Measurements from ENCODE around the gene TERT.

TERT gene

GRCh38 chr5:1208743-1209488 is 86.0 kb downstream of the TERT start:
- Histone ChIP-seq H3K36me3 (ENCODE audit: control insufficient read depth in 2 of 2, insufficient read depth in 1 of 2, low read length in 2 of 2) (no peaks in the 10 kb centered on the region), H3K27ac (ENCODE audit: extremely low read depth, low read depth, low read length) (no peak overlapping the region), H3K4me3 (ENCODE audit: low read depth, low read length) (no peak overlapping the region), H3K9me3 (ENCODE audit: control insufficient read depth, insufficient read depth, low read depth, low read length) (no peaks in the 10 kb centered on the region), H3K4me1 (ENCODE audit: control insufficient read depth, insufficient read depth, low read length) (no peaks in the 10 kb centered on the region)
- ChIA-PET POLR2A (interaction anchor here (1.2 kb wide), 1 partner anchor 21 kb away, joined by 3 read pairs; no protein-coding TSS in a partner anchor), CTCF (interaction anchor here (1.2 kb wide), 1 partner anchor 172 kb away, joined by 3 read pairs; no protein-coding TSS in a partner anchor)
- TF ChIP-seq ZNF394 (tag by site-specific recombination; IDR thresholded peaks at IDR 0.05; ENCODE audit: borderline replicate concordance) (no peak), ZNF654 (tag by site-specific recombination; IDR thresholded peaks at IDR 0.05; ENCODE audit: low read depth) (0 out of 2 replicates have a peak, but pooled peaks have one; percentile 10)

GRCh38 chr5:1208221-1208742 is 86.6 kb downstream of the TERT start:
- Histone ChIP-seq H3K36me3 (ENCODE audit: control insufficient read depth in 2 of 2, insufficient read depth in 1 of 2, low read length in 2 of 2) (no peaks in the 10 kb centered on the region), H3K4me3 (ENCODE audit: low read depth, low read length) (no peak overlapping the region), H3K9me3 (ENCODE audit: control insufficient read depth, insufficient read depth, low read depth, low read length) (no peaks in the 10 kb centered on the region), H3K27ac (ENCODE audit: extremely low read depth, low read depth, low read length) (no peak overlapping the region), H3K4me1 (ENCODE audit: control insufficient read depth, insufficient read depth, low read length) (no peaks in the 10 kb centered on the region)
- POLR2A ChIA-PET: interaction anchor here (1.2 kb wide), 1 partner anchor 22 kb away, joined by 3 read pairs; no protein-coding TSS in a partner anchor
- TF ChIP-seq ZNF19 (tag by site-specific recombination; IDR thresholded peaks at IDR 0.05; ENCODE audit: low read depth): no peak
- no peak for TF ChIP-seq ZNF830 (tag by site-specific recombination; IDR thresholded peaks at IDR 0.05; ENCODE audit: low read depth)
- TF ChIP-seq ZNF350 (tag by site-specific recombination; IDR thresholded peaks at IDR 0.05): no peak
- CTCF ChIA-PET: interaction anchor here (1.2 kb wide), 1 partner anchor 172 kb away, joined by 3 read pairs; no protein-coding TSS in a partner anchor

GRCh38 chr5:1207555-1207954 is 87.3 kb downstream of the TERT start:
- ChIA-PET POLR2A (interaction anchor here (1.2 kb wide), 1 partner anchor 23 kb away, joined by 3 read pairs; no protein-coding TSS in a partner anchor), CTCF (no interaction called here)
- no peaks in the 10 kb centered on the region for H3K9me3 ChIP-seq (ENCODE audit: control insufficient read depth, insufficient read depth, low read depth, low read length)
- no peak overlapping the region for H3K27ac ChIP-seq (ENCODE audit: extremely low read depth, low read depth, low read length)
- no peak for TF ChIP-seq SCRT2 (tag by site-specific recombination; IDR thresholded peaks at IDR 0.05)
- TF ChIP-seq ZNF837 (tag by site-specific recombination; IDR thresholded peaks at IDR 0.05): no peak
- no peak for TF ChIP-seq ZSCAN30 (tag by site-specific recombination; IDR thresholded peaks at IDR 0.05)
- TF ChIP-seq ZNF157 (tag by site-specific recombination; IDR thresholded peaks at IDR 0.05): no peak
- no peak overlapping the region for H3K4me3 ChIP-seq (ENCODE audit: low read depth, low read length)
- H3K4me1 ChIP-seq (ENCODE audit: control insufficient read depth, insufficient read depth, low read length): no peaks in the 10 kb centered on the region
- H3K36me3 ChIP-seq (ENCODE audit: control insufficient read depth in 2 of 2, insufficient read depth in 1 of 2, low read length in 2 of 2): no peaks in the 10 kb centered on the region

GRCh38 chr5:1206521-1207412 is 88.1 kb downstream of the TERT start:
- Histone ChIP-seq H3K27ac (ENCODE audit: extremely low read depth, low read depth, low read length) (no peak overlapping the region), H3K36me3 (ENCODE audit: control insufficient read depth in 2 of 2, insufficient read depth in 1 of 2, low read length in 2 of 2) (no peaks in the 10 kb centered on the region), H3K4me1 (ENCODE audit: control insufficient read depth, insufficient read depth, low read length) (no peaks in the 10 kb centered on the region), H3K4me3 (ENCODE audit: low read depth, low read length) (no peak overlapping the region), H3K9me3 (ENCODE audit: control insufficient read depth, insufficient read depth, low read depth, low read length) (no peaks in the 10 kb centered on the region)
- ChIA-PET POLR2A (no interaction called here), CTCF (no interaction called here)
- no peak for TF ChIP-seq TSHZ1 (tag by site-specific recombination; IDR thresholded peaks at IDR 0.05; ENCODE audit: borderline replicate concordance)
- TF ChIP-seq ZNF121 (tag by site-specific recombination; IDR thresholded peaks at IDR 0.05): no peak
- TF ChIP-seq ZNF18 (tag by site-specific recombination; IDR thresholded peaks at IDR 0.05): no peak
- no peak for TF ChIP-seq ZNF707 (tag by site-specific recombination; IDR thresholded peaks at IDR 0.05)
